Measurements from ENCODE around the gene PDE3A. TPM values are rescaled to one million over a fixed set of nuclear protein-coding genes. Genes with fewer than 3 reads are reported as not detected.

The PDE3A gene
- total and polyA plus RNA-seq, 8 donors: 4.9 to 16.5 (median 12.6) TPM

DNA sequence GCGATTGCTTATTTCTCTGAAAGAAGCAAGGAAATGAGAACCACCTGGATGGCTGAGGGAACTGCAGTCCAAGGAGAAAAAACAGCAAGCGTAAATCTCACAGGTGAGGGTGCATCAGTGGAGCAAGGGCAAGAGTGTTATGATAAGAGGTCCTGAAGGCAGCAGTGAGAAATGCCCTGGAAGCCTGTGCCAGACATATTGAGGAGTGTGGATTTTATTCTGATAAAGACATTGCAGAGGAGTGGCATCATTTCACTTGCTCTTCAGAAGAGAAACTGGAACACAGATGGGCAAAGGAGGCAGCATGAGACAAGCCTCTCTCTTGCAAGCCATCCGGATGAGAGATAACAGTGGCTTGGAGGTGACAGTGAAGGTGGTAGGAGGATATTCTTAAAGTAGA lies 78.5 kb downstream of the PDE3A start:
- Histone ChIP-seq H3K36me3 (no peaks in the 10 kb centered on the region), H3K4me1 (no peaks in the 10 kb centered on the region), H3K4me3 (no peak overlapping the region), H3K9me3 (no peaks in the 10 kb centered on the region), H3K27ac (no peak overlapping the region), H3K27me3 (no peaks in the 10 kb centered on the region)
- DNase-seq (no peak), FAIRE-seq (no peak), ATAC-seq (no peak)
- intact Hi-C loops (cut with DNase I): no loop called here
- no peak for TF ChIP-seq CTCF (IDR thresholded peaks at IDR 0.05)
- WGBS, 2 donors: 50 to 73% methylated on average over 3 of the region's 3 CpGs

DNA sequence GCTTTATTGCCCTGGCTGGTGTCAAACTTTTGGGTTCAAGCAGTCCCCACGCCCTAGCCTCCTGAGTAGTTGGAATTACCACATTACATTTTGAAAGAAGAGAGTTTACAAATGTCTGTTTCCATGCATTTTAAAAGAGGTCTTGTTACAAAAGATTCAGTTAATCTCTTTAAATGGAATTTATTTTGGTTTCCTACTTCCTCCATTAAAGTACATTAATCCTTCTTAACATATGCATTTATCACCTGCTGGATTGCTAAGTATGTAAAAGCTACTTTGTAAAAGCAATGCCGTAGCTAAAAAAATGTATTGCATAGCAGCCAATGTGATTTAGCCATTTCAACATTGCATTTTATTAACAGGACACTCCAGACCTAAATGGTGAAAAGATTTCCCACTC lies 80.4 kb downstream of the PDE3A start:
- DNase-seq (no peak), ATAC-seq (no peak), FAIRE-seq (no peak)
- no peaks in the 10 kb centered on the region for H3K27me3 ChIP-seq
- H3K4me1 ChIP-seq: no peaks in the 10 kb centered on the region
- no peak overlapping the region for H3K4me3 ChIP-seq
- no peaks in the 10 kb centered on the region for H3K9me3 ChIP-seq
- intact Hi-C loops (cut with DNase I): no loop called here
- TF ChIP-seq CTCF (IDR thresholded peaks at IDR 0.05): no peak
- H3K36me3 ChIP-seq: no peaks in the 10 kb centered on the region
- H3K27ac ChIP-seq: no peak overlapping the region
- 71 to 77% methylated on average over 2 of the region's 2 CpGs for WGBS, 2 donors

- no peak for TF ChIP-seq CTCF (IDR thresholded peaks at IDR 0.05)
- Histone ChIP-seq H3K4me1 (peaks cover 0 to 5% (median 0%) of the 10 kb centered on the region in 3 donors), H3K27me3 (no peaks in the 10 kb centered on the region), H3K9me3 (no peaks in the 10 kb centered on the region), H3K36me3 (no peaks in the 10 kb centered on the region), H3K27ac (no peak overlapping the region), H3K4me3 (no peak overlapping the region)
- ATAC-seq (no peak), DNase-seq (no peak), FAIRE-seq (no peak)
- 65 to 75% methylated on average over 2 of the region's 2 CpGs for WGBS, 2 donors
- intact Hi-C loops (cut with DNase I): no loop called here
Measured at GRCh38 chr12:20450591-20451180, 82.3 kb downstream of the PDE3A start.

DNA sequence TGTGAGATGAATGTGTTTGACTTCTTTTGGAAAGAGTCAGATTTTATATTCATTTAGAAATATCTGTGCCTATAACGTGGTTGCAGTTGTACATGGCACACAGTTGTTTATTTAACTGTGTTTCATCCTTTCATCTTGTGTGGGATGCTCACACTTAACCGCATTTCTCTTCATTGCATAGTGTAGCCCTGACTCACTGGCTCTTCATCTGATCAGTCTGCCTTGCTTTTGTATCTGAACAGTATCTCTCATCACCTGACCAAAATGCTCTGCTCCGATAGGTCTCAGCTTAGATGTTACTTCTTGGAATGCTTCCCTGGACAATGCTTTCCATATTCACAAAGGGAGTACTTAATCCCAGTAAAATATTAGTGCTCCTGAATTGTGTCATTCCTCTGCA lies 83.4 kb downstream of the PDE3A start:
- Histone ChIP-seq H3K27ac (no peak overlapping the region), H3K9me3 (no peaks in the 10 kb centered on the region), H3K36me3 (no peaks in the 10 kb centered on the region), H3K4me3 (no peak overlapping the region), H3K27me3 (no peaks in the 10 kb centered on the region), H3K4me1 (peaks cover 0 to 8% (median 0%) of the 10 kb centered on the region in 3 donors)
- intact Hi-C loops (cut with DNase I): no loop called here
- WGBS, 2 donors: 62 to 75% methylated on average over 3 of the region's 3 CpGs
- TF ChIP-seq CTCF (IDR thresholded peaks at IDR 0.05): no peak
- FAIRE-seq (no peak), DNase-seq (no peak), ATAC-seq (no peak)

DNA sequence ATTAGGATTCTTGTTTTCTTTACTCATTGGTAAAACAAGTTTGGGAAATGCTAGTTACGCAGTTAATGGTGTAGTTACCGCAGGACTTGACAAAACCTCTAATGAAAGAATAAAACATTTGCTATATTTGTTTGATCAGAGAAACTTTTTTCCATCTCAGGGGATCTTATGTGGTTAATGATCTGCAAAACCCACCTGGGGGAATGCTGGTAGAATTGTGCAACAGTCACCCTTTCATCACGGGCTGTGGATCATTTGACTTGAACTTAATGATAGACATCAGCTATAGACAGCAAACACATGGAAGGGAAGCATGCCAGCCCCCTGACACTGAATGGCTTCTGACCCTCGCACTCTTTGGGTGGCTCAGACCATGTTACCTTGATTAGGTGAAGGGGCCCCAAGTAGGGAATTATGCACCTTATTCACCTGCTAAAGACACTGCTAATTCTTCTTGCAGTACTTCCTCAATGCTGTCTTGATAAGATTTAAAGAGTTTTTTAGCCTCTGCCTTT lies 84.2 kb downstream of the PDE3A start:
- no peaks in the 10 kb centered on the region for H3K27me3 ChIP-seq
- no peak overlapping the region for H3K27ac ChIP-seq
- FAIRE-seq (no peak), DNase-seq (no peak), ATAC-seq (no peak)
- WGBS, 2 donors: 52 to 56% methylated on average over 4 of the region's 4 CpGs
- intact Hi-C loops (cut with DNase I): no loop called here
- no peaks in the 10 kb centered on the region for H3K36me3 ChIP-seq
- no peak for TF ChIP-seq CTCF (IDR thresholded peaks at IDR 0.05)
- H3K4me1 ChIP-seq: peaks cover 0 to 11% (median 0%) of the 10 kb centered on the region in 3 donors
- no peak overlapping the region for H3K4me3 ChIP-seq
- H3K9me3 ChIP-seq: no peaks in the 10 kb centered on the region

Data from pancreas (tissue), 10 donors.